T-helper 1 cell treated with Interleukin-12 subunit alpha and Interleukin-12 subunit beta and Interleukin-4 antibody, amounts not matched to agents 30 ng/mL and 1 ng/mL, for 36 hours (primary cell): ENCODE results near the gene PRIM1. TPM values are rescaled to one million over a fixed set of nuclear protein-coding genes. Genes with fewer than 3 reads are reported as not detected.

ENCODE experiments used
- intact Hi-C: fragments of 100-400 bp; cut with micrococcal nuclease; formaldehyde crosslinking; loops from one replicate; pipeline ENCODE4 v1.15.1; 2024
- total RNA-seq: library from RNA; stranded (reverse); gene quantifications from 2 replicates; pipeline ENCODE4 v1.2.3, GENCODE V29; 2022

PRIM1 gene
- total RNA-seq, 1 donor from 2014 or later = 39.1 TPM

DNA sequence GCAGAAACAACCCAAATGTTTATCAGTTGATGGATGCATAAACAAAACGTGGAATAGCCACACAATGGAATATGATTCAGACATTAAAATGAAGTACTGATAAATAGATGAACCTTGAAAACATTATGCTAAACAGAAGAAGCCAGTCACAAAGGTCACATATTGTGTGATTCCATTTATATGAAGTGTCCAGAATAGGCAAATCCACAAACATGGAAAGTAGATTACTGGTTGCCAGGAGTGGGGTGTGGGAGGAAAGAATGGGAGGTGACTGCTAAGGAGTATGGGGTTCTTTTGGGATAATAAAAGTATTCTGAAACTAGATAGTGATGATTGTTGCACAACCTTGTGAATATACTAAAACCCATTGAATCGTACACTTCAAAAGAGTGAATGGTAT, 9.7 kb upstream of the PRIM1 start:
- intact Hi-C loops = no loop called here

DNA sequence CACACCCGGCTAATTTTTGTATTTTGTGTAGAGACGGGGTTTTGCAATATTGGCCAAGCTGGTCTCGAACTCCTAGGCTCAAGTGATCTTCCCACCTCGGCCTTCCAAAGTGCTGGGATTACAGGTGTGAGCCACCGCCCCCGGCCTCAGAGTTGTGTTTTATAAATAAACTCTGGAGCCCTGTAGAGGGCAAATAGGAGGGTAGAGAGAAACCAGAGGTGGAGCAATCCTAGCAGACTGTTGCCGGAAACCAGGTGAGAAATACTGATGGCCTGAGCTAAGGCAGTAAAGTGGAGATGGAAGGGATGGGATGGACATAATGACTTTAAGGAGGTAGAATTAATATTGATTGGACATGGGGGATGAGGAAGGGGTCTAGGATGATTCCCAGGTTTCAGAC, 8.3 kb upstream of the PRIM1 start:
- intact Hi-C loops = no loop called here

DNA sequence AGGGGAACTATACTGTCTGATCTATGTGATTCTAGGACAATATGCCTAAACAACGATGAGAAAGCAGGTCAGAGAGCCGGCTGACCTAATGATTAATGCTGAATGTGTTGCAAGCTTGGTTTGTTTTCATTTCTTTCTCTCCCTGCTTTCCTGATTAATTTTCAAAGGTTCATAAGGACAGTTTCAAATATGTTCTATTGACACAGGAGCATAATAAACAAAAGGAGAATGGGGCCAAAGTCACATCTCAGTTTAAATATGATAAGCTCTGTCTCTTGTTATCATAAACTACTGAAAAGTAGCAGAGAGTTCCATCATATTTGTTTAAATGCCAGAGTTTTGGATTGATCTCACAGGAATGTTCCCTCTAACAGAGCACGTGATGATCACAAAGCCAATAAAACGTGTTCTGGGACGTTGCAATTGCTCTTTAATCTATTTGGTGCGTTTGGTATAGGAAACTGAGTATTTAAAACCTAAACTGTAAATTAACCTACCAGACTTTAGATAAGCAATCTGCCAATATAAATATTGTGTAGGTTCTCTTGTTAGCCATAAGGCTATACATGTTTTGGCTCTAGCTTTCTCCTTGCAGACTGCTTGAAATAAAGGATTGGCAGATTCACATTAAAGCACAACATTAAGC, 7.3 kb upstream of the PRIM1 start:
- intact Hi-C loops = loop anchor here (10.0 kb wide), 1 partner anchor 475 kb away; a partner anchor contains a TSS

DNA sequence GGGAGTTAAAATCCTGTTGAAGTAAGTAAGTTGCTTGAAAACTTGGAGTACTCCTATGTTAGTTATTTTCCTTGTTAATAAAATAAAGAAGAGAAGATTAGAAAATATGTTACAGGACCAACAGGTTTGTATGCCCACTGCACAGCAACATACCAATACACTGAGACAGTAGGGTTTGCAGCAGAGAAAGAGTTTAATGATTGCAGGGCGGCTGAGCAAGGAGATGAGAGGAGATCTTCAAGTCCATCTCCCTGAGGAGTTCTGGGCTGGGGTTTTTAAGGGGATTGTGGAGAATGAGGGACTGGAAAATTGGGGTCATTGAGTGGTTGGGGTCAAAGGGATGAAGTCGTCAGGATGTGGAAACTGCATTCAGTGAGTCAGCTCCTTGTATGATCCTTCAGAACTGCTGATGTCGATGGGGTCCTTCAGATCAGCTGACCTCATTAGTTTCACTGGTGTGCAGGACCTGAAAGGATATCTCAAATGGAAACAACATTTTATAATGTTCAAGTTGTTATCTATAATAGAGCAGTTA, 6.7 kb upstream of the PRIM1 start:
- intact Hi-C loops = loop anchor here (10.0 kb wide), 1 partner anchor 476 kb away; a partner anchor contains a TSS

DNA sequence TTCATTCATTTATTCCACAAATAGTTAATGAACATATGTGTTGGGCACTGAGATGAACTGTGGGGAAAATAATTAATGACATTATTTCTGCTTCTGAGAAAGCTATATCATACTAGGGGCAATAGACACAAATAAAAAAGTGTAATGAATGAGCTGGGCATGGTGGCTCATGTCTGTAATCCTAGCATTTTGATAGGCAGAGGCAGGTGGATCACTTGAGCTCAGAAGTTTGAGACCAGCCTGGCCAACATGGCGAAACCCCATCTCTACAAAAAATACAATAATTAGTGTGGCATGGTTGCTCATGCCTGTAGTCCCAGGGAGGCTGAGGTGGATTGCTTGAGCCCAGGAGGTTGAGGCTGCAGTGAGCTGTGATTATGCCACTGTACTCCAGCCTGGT, 5.8 kb upstream of the PRIM1 start:
- intact Hi-C loops = loop anchor here (1.0 to 10.0 kb wide), 8 partner anchors 79 to 477 kb away; a partner anchor contains a TSS

DNA sequence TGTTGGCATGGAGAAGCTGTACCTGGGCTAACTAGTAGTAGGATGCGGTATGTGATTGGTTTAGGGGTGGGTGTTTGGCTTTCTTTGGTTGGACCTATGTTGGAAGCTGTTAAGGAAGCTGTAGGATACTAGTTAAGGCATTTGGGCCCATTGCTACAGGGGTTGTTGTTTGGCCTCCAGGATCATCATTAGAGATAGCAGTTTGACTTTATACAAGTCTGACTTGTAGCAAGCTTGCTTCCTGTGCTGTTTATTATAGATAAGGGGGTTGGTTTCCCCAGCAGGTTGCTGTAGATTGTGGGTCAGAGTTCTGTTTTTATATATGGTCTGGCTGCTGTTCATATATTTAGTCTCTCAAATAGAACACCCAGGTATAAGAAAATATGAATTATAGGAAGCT, 1.4 kb upstream of the PRIM1 start:
- intact Hi-C loops = loop anchor here (2.0 to 10.0 kb wide), 3 partner anchors 481 to 989 kb away; partner anchors contain the start of gene DDIT3

DNA sequence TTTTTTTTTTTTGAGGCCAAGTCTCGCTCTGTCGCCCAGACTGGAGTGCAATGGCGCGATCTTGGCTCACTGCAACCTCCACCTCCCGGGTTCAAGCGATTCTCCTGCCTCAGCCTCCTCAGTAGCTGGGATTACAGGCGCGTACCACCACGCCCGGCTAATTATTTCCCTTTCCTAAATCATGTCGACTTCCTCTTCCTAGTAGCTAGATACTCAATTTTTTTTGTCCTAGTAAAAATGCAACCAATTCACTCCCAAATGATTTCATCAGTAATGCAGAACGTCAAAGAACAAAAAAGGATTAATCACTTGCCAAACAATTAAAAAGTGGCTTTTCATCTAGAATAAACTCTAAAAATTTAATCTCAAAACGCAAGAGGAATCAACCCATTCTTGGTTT, 1.5 kb downstream of the PRIM1 start:
- intact Hi-C loops = loop anchor here (5.0 to 10.0 kb wide), 2 partner anchors 484 to 992 kb away; a partner anchor contains a TSS

DNA sequence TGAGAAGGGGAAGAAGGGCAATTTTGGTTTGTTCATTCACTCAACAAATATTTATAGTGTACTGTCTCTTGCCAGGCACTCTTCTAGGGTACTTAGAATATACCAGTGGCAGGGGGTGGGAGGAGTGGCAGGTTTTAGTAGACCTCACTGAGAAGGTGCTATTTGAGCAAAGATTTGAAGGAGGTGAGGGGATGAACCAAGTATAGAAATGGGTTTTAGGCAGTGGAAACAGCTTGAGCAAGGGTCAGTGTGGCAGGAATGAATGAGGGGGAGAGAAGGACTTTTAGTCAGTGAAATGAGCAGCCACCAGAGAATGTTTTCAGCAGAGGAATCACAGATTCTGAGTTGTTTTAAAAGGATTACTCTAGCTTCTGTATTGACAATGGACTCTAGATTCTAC, 2.3 kb downstream of the PRIM1 start:
- intact Hi-C loops = loop anchor here (5.0 to 10.0 kb wide), 2 partner anchors 485 to 992 kb away; a partner anchor contains a TSS

DNA sequence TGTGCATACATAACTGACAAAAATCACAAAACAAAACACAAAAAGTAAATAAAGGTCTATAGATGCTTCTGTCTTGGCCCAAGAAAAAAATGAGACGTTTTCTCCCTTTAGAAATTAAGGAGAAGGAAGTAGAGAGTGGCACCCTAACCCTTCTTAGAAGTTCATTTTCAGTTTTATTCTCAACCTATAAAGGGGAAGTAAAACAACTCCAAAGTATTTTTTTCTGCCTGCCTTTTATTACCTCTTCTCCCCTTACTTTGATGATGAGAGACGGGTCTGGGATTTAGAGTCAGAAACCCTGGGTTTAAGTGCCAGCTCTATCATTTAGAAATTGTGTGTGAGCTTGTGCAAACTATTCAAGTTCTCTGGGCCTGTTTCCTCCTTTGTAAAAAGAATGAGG, 2.8 kb downstream of the PRIM1 start:
- intact Hi-C loops = no loop called here

DNA sequence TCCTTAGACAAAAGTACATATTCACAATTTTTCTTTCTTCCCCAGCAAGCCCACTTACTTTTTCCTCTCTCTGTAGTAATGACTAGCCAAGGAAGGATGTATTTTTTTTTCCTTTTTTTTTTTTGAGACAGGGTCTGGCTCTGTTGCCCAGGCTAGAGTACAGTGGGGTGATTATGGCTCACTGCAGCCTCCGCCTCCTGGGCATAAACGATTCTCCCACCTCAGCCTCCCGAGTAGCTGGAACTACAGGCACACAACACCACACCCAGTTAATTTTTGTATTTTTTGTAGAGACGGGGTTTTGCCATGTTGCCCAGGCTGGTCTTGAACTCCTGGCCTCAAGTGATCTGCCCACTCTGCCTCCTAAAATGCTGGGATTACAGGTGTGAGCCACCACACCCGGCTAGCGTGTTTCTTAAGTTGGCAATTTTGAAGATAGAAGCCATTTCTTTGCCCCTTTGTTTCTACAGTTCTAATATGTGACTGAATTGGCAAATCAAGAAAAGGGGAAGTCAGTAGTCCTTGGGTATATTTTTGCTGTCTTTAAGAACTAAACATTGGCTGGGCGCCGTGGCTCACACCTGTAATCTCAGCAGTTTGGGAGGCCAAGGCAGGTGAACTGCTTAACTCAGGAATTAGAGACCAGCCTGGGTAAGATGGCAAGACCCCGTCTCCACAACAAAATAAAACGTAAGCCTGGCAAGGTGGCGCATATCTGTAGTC, 23.8 kb downstream of the PRIM1 start:
- intact Hi-C loops = loop anchor here (5.0 to 10.0 kb wide), 2 partner anchors 911 to 1027 kb away; partner anchors contain the start of genes CDK4, MARCHF9, ORMDL2 and SARNP

DNA sequence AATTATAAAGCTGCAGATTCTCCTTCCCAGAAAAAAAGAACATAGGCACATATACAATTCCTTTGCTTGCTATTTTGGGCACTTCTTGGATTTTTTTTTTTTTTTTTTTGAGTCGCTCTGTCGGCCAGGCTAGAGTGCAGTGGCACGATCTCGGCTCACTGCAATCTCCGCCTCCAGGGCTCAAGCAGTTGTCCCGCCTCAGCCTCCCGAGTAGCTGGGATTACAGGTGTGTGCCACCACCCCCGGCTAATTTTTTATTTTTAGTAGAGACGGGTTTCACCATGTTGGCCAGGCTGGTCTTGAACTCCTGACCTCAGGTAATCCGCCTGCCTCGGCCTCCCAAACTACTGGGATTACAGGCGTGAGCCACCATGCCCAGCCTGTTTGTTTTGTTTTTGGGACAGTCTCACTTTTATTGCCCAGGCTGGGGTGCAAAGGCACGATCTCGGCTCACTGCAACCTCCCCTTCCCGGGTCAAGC, 25.9 kb downstream of the PRIM1 start:
- intact Hi-C loops = loop anchor here (5.0 to 10.0 kb wide), 2 partner anchors 909 to 1029 kb away; partner anchors contain the start of genes CDK4, MARCHF9, ORMDL2 and SARNP

DNA sequence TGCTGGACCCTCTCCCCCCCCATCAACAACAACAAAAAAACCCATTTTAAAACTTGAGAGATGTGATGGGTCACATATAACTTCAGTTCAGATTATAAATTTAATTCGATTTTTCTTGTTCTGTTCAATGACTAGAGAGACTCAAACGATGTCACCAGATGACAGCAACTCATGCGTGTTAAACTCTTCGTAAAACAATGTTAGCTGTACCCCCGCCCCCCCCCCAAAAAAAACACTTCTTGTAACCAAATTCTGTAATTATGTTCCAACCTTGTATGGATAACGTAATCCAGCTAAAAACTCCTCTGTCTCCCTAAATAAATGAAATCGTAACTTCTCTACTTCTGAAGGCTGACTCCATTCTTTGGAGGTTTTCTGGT, 26.4 kb downstream of the PRIM1 start:
- intact Hi-C loops = loop anchor here (1.0 to 10.0 kb wide), 17 partner anchors 27 to 1029 kb away; partner anchors contain the start of genes CDK4, DDIT3, DNAJC14 and MARCHF9

DNA sequence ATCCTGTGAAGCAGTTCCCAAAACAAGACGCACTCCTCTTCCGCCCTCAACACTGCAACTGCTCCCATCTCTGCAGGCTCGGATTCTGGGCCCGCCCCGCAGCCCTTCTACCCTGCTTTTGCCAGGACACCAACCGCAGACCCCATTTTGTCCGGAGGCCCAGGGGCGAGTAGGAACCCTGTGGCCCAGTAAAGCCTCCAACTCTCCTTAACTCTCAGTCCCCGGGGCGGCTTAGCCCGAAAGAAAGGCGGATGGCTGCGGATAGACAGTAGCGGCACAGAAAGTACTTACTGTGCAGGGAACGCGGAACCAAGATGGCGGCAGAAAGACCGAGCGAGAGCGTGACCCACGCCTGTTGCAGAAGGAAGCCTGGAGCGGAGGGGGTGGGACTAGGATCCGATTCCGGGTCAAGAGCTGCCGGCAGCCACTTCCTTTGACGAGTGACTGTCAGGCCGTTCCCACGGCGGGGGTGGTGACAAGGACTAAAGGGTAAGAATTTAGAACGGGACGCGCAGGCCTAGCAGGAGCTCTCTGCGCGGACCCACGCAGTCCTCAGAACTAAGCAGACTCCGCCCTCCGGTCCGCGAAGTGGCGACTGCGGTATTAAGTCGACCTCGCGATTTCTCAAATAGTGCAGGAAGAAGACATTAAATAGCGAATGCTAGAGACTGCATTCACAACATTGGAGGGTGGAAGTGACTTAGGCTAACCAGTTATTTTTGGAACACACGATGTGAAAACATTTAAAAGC, 27.0 kb downstream of the PRIM1 start, which contains the start of gene NACA:
NACA (minus strand) TSS at position 328 of the 751 bp plus-strand sequence. CDS start 778 bp downstream, outside the sequence.
- intact Hi-C loops = loop anchor here (1.0 to 10.0 kb wide), 17 partner anchors 27 to 1030 kb away; partner anchors contain the start of genes CDK4, DDIT3, DNAJC14 and MARCHF9

DNA sequence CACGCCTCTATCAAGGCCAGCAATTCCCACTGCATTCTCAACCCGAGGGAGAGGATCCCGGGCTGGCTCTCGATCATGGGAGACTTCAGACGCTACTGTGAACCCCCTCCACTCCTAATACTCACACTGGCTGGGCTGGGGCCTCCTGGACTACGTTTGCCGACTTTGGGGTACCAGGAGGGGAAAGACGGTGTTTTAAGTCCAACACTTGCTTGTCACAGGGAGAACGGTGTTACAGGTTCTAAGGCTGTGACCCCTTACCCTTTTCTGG, 27.5 kb downstream of the PRIM1 start:
- intact Hi-C loops = loop anchor here (2.0 to 10.0 kb wide), 2 partner anchors 606 to 1030 kb away; partner anchors contain the start of genes CDK4, MARCHF9 and ZC3H10

DNA sequence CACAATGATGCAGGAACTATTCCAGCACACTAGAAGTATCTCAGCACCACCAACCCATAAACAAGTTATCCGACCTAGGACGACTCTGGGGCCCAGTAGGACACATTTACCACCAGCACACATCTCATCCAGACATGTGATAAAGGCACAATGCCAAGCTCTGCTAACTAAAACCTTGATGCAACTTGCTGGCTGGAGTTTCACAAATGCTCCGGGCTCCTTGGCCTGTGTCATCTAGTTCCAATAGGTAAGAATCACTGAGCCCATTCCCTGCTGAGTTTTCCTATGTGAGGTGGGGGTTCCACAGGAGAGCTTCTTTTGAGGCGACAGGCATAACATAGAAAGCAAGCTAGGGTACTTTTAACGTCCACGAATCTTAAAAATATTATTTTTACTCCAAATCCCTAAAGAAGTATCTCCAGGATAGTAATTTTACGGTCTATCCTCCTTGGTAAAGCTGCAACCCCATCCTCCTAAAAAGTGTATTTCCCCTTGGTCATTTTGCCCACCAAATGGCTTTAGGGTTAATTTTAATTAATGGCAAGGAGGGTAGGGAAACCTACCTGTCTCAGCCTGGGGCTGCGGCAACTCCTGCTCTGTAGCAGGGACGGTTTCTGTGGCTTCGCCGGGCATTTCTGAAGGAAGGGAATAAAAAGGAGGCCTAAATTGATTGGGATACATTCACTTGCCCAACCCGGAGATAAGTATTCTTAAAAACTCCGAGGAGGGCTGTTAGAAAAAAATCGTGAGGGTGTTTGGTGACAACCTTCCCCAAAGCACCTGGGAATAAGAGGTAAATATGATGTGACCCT, 28.0 kb downstream of the PRIM1 start:
- intact Hi-C loops = loop anchor here (2.0 to 10.0 kb wide), 2 partner anchors 605 to 1031 kb away; partner anchors contain the start of genes CDK4, MARCHF9 and ZC3H10

DNA sequence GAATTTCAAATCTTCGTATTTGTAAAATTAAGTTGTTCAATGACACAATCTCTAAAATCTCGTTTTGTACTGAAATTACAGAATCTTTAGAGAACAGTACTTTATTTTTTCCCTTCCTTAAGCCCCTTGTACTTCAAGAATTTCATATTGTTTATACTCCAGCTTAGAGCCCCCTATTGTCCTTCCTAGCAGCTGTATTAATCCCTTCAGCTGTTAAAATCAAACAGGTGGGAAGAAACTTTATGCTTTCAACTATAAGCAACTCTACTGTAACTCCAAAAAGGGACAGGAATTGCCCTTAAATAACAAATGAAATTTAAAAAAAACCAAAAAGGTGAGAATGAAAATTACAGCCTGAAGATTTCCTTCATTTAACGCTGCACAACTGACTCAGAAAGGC, 28.8 kb downstream of the PRIM1 start:
- intact Hi-C loops = loop anchor here (10.0 kb wide), 1 partner anchor 1031 kb away; the partner anchor contains the start of genes CDK4 and MARCHF9

DNA sequence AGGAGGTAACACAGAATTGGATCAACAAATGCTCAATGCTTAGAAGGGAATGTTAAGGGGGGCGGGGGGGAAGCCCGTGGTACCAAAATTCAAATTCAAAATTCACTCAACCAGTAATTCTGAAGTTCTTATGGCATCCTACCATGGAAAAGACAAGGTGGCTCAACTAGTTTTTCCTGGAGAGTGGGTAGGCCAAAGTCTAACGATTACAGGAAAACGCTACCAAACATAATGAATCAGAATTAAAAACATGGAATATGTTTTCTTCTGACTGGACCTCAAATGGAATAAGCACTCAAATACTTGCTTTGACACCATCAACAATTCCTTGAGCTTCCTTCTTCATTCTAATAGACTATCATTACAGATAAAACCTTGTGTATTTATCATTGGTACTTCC, 29.3 kb downstream of the PRIM1 start:
- intact Hi-C loops = loop anchor here (10.0 kb wide), 1 partner anchor 1032 kb away; the partner anchor contains the start of genes CDK4 and MARCHF9

DNA sequence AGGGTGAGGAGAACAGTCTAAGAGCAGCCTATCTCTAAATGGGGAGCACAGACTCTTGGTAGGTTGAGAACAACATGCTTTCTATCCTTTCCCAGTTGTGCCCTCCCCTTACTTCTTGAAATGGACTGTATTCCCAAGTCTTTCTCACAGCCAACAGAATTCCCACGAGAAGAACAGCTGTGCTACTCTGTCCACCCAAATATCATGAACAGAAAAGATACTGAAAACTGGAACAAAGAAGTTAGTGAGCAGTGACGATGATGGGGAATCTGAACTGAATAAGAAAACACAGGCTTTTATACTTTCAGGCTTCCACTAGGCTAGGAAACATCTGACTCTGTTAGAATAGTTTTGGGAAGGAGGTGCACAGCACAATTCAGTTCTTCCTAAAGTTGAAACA, 30.4 kb downstream of the PRIM1 start:
- intact Hi-C loops = loop anchor here (10.0 kb wide), 1 partner anchor 1033 kb away; the partner anchor contains the start of genes CDK4 and MARCHF9

DNA sequence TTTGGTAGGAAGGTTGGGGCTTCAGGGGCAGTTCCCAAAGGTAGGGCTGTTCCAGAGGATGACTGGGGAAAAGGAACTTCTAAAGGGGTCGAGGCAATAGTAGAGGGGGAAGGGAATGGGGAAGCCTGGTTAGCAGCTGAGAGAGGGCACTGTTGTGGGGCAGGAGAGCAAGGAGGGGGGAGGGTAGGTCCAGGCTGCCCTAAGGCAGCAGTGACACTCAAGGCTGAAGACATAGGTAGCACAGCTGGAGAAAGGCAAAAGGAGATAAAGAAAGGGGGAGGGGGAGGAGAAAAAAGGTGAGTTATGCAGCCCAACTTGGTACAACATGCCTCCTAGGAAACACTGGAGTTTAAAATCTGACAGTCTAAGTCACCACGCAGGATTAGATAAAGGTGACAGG, 30.9 kb downstream of the PRIM1 start:
- intact Hi-C loops = loop anchor here (10.0 kb wide), 1 partner anchor 1034 kb away; the partner anchor contains the start of genes CDK4 and MARCHF9
